Neural crest cell (in vitro differentiated cells): ENCODE measurements around the gene C5orf46. TPM values are rescaled to one million over a fixed set of nuclear protein-coding genes. Genes with fewer than 3 reads are reported as not detected.

ENCODE experiments used
- DNase-seq: peaks from one replicate; pipeline ENCODE4 v3.0.0; 2021; ENCODE audit warnings: low read depth, mixed read lengths, low spot score
- H3K27ac Mint-ChIP-seq: one replicate; pipeline ENCODE4 v1.8.0; 2021; ENCODE audit warnings: mild to moderate bottlenecking, mixed read lengths; ENCODE audit not compliant: unreplicated experiment
- H3K27me3 Mint-ChIP-seq: 2 replicates; pipeline ENCODE4 v1.8.0; 2021; ENCODE audit warnings: low read depth, mild to moderate bottlenecking, mixed read lengths
- H3K36me3 Mint-ChIP-seq: 2 replicates; pipeline ENCODE4 v1.8.0; 2021; ENCODE audit warnings: low read depth, mild to moderate bottlenecking, mixed read lengths
- H3K4me1 Mint-ChIP-seq: 2 replicates; pipeline ENCODE4 v1.8.0; 2021; ENCODE audit warnings: mixed read lengths
- H3K4me3 Mint-ChIP-seq: one replicate; pipeline ENCODE4 v1.8.0; 2021; ENCODE audit warnings: mild to moderate bottlenecking, mixed read lengths
- H3K9me3 Mint-ChIP-seq: 2 replicates; pipeline ENCODE4 v1.8.0; 2021; ENCODE audit warnings: mixed read lengths
- total RNA-seq: library from RNA; stranded (reverse); gene quantifications from 2 replicates; pipeline ENCODE4 v1.2.1, GENCODE V29; 2021
- TF ChIP-seq, protein P1 (sequence below): fragments of 200-600 bp; sonication (generic); conservative IDR thresholded peaks from 2 replicates; pipeline ENCODE4 v1.5.0; 2021; ENCODE audit warnings: antibody characterized with exemption, mild to moderate bottlenecking

C5orf46 gene
- total RNA-seq, 1 donor from 2014 or later: not detected

- Mint-ChIP-seq H3K27me3 (peaks cover 2% of the 10 kb centered on the region), H3K4me1 (no peaks in the 10 kb centered on the region), H3K9me3 (no peaks in the 10 kb centered on the region), H3K27ac (no peak overlapping the region), H3K36me3 (no peaks in the 10 kb centered on the region), H3K4me3 (no peak overlapping the region)
- DNase-seq: no peak
- TF ChIP-seq, protein P1, sequence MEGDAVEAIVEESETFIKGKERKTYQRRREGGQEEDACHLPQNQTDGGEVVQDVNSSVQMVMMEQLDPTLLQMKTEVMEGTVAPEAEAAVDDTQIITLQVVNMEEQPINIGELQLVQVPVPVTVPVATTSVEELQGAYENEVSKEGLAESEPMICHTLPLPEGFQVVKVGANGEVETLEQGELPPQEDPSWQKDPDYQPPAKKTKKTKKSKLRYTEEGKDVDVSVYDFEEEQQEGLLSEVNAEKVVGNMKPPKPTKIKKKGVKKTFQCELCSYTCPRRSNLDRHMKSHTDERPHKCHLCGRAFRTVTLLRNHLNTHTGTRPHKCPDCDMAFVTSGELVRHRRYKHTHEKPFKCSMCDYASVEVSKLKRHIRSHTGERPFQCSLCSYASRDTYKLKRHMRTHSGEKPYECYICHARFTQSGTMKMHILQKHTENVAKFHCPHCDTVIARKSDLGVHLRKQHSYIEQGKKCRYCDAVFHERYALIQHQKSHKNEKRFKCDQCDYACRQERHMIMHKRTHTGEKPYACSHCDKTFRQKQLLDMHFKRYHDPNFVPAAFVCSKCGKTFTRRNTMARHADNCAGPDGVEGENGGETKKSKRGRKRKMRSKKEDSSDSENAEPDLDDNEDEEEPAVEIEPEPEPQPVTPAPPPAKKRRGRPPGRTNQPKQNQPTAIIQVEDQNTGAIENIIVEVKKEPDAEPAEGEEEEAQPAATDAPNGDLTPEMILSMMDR: no peak
Measured at GRCh38 chr5:147911427-147911826, 5.1 kb upstream of the C5orf46 start.

DNA sequence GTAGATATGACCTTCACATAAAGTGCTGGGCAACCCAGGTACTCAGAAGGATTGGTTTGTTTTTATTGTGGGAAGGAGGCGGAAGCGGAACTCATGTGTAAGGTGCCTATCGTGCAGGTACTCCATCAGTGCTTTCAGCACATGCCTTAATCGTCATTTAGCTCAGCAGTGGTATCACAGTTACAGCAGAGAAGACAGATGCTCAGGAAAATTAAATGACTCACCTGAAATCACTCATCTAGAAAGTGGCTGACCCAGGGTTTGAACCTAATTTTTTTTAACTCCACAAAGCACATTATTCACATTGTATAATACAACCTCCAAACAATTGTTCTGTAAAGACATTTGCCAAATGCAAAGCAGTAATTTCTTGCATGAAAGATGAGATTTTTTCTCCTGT is 2.2 kb downstream of the C5orf46 start:
- Mint-ChIP-seq H3K4me3 (no peak overlapping the region), H3K9me3 (no peaks in the 10 kb centered on the region), H3K36me3 (no peaks in the 10 kb centered on the region), H3K4me1 (no peaks in the 10 kb centered on the region), H3K27ac (no peak overlapping the region), H3K27me3 (no peaks in the 10 kb centered on the region)
- TF ChIP-seq, protein P1: no peak
- no peak for DNase-seq

DNA sequence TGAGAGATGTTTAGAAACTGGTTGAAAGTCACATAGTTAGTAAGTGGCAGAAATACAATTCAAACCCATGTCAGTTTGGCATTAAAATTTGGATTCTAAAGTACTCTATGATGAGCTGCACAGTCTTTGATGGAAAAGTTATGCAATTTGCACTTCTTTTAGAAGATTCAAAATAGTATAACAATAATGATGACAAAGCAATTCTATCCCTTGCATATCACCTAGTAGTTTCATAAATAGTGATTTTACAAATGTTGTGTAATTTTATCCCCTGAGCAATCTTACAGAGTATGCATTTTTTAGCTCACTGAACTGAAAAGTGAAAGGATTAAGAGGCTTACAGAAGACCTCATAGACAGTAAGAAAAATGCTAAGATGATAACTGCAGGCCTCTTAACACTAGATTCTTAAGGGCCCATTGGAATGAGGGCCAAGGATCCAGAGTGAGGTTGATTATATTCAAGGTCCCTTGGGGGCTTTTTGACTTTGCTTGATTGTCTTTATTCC is 3.7 kb downstream of the C5orf46 start:
- TF ChIP-seq, protein P1: no peak
- no peak overlapping the region for H3K27ac Mint-ChIP-seq
- H3K9me3 Mint-ChIP-seq: no peaks in the 10 kb centered on the region
- no peak for DNase-seq
- H3K4me3 Mint-ChIP-seq: no peak overlapping the region
- no peaks in the 10 kb centered on the region for H3K4me1 Mint-ChIP-seq
- no peaks in the 10 kb centered on the region for H3K36me3 Mint-ChIP-seq
- no peaks in the 10 kb centered on the region for H3K27me3 Mint-ChIP-seq

DNA sequence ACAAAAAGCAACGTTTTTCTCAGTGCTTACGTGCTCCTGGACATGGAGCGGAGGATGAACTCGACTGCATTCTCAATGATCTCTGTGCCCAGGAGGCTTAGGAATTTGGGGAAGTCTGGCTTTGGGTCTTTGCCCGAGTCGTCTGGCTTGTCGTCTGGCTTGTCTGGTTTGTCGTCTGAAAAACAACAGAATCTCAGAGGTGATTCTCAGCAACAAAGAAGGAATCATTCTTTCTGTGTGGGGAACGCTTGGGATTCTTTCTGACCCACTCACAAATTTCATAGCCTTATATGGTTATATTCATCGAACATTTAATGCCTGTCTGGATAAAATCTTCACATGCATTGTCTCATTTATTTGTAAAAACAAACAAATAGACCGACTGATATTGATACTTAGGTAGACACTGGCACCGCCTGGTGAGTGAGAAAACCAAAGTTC is 4.7 kb downstream of the C5orf46 start:
- Mint-ChIP-seq H3K4me1 (no peaks in the 10 kb centered on the region), H3K36me3 (no peaks in the 10 kb centered on the region), H3K27me3 (no peaks in the 10 kb centered on the region), H3K9me3 (no peaks in the 10 kb centered on the region), H3K4me3 (no peak overlapping the region), H3K27ac (no peak overlapping the region)
- TF ChIP-seq, protein P1: no peak
- no peak for DNase-seq

DNA sequence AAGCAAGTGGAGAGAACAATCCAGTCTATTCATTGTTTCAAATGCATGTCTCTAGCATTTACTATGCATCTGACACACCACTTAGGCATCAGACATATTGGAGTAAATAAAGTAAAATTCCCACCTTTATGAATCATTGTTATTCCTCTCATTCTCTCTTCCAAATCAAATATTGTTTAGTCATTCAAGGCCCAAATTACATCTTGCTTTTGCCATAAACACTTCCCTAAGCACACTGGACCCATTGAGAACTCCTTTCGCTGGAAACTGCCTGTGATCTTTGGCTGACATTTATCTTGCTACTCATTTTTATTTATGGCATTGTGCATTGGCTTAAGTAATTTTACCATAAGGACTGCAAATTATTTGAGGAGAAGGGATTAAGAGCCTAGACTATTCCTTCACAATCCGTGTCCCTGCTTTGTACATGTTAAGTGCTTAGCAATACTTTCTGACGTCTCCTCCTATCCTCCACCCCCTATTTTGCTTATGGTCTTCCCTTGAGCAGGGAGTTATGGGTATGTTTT is 7.4 kb downstream of the C5orf46 start:
- Mint-ChIP-seq H3K27me3 (no peaks in the 10 kb centered on the region), H3K9me3 (no peaks in the 10 kb centered on the region)

More for the DNA sequence above, 7.4 kb downstream of the C5orf46 start:
- H3K27ac Mint-ChIP-seq: no peak overlapping the region
- H3K4me1 Mint-ChIP-seq: no peaks in the 10 kb centered on the region
- H3K36me3 Mint-ChIP-seq: no peaks in the 10 kb centered on the region
- no peak for DNase-seq
- TF ChIP-seq, protein P1: no peak
- H3K4me3 Mint-ChIP-seq: no peak overlapping the region
